Ishikawa (cell line): ENCODE results near the gene RHOV.

Experiments used
- CEBPB ChIP-seq: IDR thresholded peaks from 2 replicates; pipeline ENCODE4 v1.6.1; 2012
- CREB1 ChIP-seq: IDR thresholded peaks from 2 replicates; pipeline ENCODE4 v1.6.1; 2012; ENCODE audit warnings: low read depth
- EGR1 ChIP-seq: IDR thresholded peaks from 2 replicates; pipeline ENCODE4 v1.6.1; 2012
- EP300 ChIP-seq: IDR thresholded peaks from 2 replicates; pipeline ENCODE4 v1.6.1; 2012; ENCODE audit warnings: borderline replicate concordance
- FOXM1 ChIP-seq: IDR thresholded peaks from 2 replicates; pipeline ENCODE4 v1.6.1; 2012; ENCODE audit warnings: low read depth, borderline replicate concordance
- NFIC ChIP-seq: IDR thresholded peaks from 2 replicates; pipeline ENCODE4 v1.6.1; 2012
- RAD21 ChIP-seq: IDR thresholded peaks from 2 replicates; pipeline ENCODE4 v1.6.1; 2012; ENCODE audit warnings: low read depth
- REST ChIP-seq: IDR thresholded peaks from 2 replicates; pipeline ENCODE4 v1.6.1; 2012; ENCODE audit warnings: low read depth, mild to moderate bottlenecking
- TAF1 ChIP-seq: IDR thresholded peaks from 2 replicates; pipeline ENCODE4 v1.6.1; 2012; ENCODE audit warnings: low read depth, mild to moderate bottlenecking
- TCF12 ChIP-seq: IDR thresholded peaks from 2 replicates; pipeline ENCODE4 v1.6.1; 2012; ENCODE audit warnings: low read depth
- TEAD4 ChIP-seq: IDR thresholded peaks from 2 replicates; pipeline ENCODE4 v1.6.1; 2012
- YY1 ChIP-seq: IDR thresholded peaks from 2 replicates; pipeline ENCODE4 v1.6.1; 2012; ENCODE audit warnings: low read depth
- ZBTB7A ChIP-seq: IDR thresholded peaks from 2 replicates; pipeline ENCODE4 v1.6.1; 2012; ENCODE audit warnings: low read depth
- TF ChIP-seq, protein P1 (sequence below): IDR thresholded peaks from 2 replicates; pipeline ENCODE4 v1.6.1; 2012
- TF ChIP-seq, protein P2 (sequence below): IDR thresholded peaks from 2 replicates; pipeline ENCODE4 v1.6.1; 2012

RHOV gene

DNA sequence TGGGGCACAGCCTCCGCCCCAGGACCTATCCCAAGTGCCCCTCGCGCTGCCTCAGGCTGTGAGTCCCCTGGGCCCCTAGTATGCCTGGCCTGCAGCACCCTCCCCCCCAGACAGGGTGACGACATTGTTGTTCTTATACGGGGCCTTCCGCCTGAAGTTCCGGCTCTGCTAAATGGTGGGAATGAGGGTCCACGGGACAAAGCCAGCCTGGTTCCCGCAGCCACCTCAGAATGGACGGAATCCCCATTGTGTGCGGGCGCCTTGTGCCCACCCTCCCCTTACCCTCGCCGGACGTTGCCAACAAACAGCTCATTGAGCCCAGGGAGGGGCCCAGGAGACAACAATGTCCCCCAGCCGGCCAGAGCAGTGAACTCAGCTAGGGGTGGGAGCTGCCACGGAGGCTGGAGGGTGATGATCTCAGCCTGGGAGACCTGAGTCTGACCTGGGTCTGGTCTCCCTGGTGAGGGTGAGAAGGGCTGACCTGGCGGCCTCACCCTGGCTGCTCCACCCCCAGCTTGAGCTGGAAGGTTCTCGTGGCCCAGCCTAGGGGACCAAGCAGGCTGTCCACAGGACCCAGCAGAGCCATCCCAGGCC is 44.9 kb upstream of the RHOV start:
- TF ChIP-seq TEAD4 (no peak), REST (no peak), YY1 (no peak), CEBPB (no peak), TCF12 (no peak), TAF1 (no peak), ZBTB7A (no peak; the same call in 1 of the 2 replicates), FOXM1 (no peak), EP300 (no peak), EGR1 (no peak), RAD21 (no peak), CREB1 (no peak), NFIC (no peak)
- TF ChIP-seq, protein P1, sequence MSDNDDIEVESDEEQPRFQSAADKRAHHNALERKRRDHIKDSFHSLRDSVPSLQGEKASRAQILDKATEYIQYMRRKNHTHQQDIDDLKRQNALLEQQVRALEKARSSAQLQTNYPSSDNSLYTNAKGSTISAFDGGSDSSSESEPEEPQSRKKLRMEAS, result no peak
- TF ChIP-seq, protein P2, sequence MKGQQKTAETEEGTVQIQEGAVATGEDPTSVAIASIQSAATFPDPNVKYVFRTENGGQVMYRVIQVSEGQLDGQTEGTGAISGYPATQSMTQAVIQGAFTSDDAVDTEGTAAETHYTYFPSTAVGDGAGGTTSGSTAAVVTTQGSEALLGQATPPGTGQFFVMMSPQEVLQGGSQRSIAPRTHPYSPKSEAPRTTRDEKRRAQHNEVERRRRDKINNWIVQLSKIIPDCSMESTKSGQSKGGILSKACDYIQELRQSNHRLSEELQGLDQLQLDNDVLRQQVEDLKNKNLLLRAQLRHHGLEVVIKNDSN, result no peak

DNA sequence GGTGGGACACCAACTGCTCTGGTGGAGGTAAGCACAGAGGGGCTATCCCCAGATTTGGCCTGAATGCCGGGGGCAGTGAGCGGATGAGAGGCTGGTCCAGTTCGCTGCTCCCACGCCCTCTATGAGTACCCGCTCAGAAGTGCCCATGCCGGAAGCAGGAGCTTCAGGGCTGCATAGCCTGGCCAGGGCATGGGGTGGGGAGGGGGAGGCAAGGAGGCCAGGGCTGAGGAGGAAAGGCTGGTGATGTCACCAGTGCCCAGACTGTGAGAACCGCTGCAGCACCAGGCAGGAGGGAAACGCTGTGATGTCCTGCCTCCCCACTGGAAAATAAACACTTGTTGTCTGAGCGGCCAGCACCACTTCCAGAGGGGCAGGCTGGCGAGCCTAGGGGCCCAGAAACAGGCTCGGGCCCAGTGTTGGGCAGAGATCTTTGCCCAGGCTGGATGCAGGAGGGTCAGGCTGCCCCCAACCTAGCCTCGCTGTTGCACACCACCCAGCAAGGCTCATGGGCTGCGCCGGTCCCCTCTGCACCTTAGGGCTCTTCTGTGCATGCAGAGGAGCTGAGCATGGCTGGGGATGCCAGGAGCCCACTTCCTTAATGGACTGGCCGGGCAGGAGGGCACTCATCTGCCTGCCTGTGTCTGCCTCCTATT is 44.2 kb upstream of the RHOV start:
- TF ChIP-seq TCF12, result no peak
- TF ChIP-seq, protein P1, result no peak

- TF ChIP-seq NFIC, result no peak
- TF ChIP-seq CREB1, result no peak
- no peak for TF ChIP-seq TAF1
- no peak for TF ChIP-seq EP300
- TF ChIP-seq EGR1, result no peak
- no peak for TF ChIP-seq TCF12
- no peak for TF ChIP-seq TEAD4
- no peak for TF ChIP-seq RAD21
- TF ChIP-seq, protein P2, result no peak
- TF ChIP-seq, protein P1, result no peak
- TF ChIP-seq ZBTB7A, result no peak
- TF ChIP-seq FOXM1, result no peak
- no peak for TF ChIP-seq YY1
- no peak for TF ChIP-seq REST
- TF ChIP-seq CEBPB, result no peak
These were observed 43.6 kb upstream of the RHOV start for GRCh38 chr15:40917585-40917984.

- TF ChIP-seq RAD21, result no peak
- no peak for TF ChIP-seq EGR1
- no peak for TF ChIP-seq NFIC
These were observed 41.6 kb upstream of the RHOV start for GRCh38 chr15:40915679-40916078.

DNA sequence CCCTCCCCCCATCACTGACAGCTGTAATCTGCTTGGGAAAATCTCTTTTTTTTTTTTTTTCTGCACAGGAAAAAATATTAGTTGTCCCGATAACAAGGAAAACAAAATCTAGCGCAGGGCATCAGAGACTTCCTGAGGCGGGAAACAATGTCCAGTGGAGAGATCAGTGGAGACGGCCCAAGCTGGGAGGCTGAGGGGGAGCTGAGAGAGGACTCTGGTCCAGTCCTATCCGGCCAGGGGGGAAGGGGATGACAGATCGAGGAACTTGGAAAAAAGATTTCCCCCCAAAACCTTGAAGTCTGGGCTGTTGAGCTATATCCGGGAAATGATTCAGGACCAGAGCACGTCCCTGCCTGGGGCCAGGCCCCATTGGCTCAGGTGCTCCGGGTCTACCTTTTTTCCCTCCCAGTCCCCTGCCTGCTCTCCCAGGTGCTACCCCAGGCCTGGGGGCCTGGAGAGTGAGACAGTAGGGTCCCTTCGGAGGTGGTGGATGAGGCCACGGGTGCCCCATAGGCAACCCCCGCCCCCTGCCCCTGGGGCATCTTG is 41.2 kb upstream of the RHOV start:
- TF ChIP-seq TAF1, result no peak
- TF ChIP-seq ZBTB7A, result no peak
- TF ChIP-seq FOXM1, result no peak
- TF ChIP-seq EGR1, result no peak
- no peak for TF ChIP-seq TEAD4
- TF ChIP-seq TCF12, result no peak
- TF ChIP-seq RAD21, result no peak
- no peak for TF ChIP-seq CREB1
- no peak for TF ChIP-seq YY1
- TF ChIP-seq EP300, result no peak
- TF ChIP-seq REST, result no peak
